K562 (cell line): ENCODE measurements around the gene BCKDK. TPM values are rescaled to one million over a fixed set of nuclear protein-coding genes. Genes with fewer than 3 reads are reported as not detected.

Experiments used
- CREBBP ChIP-seq: IDR thresholded peaks from one replicate; pipeline ENCODE4 v1.6.1; 2012; ENCODE audit warnings: low read depth, mild to moderate bottlenecking, control low read depth, inconsistent platforms, low read length
- HMGN3 ChIP-seq: IDR thresholded peaks from 2 replicates; pipeline ENCODE4 v1.6.1; 2011; ENCODE audit warnings: borderline replicate concordance, low read depth, mild to moderate bottlenecking, mixed read lengths, low read length; ENCODE audit not compliant: insufficient read length; ENCODE audit errors: extremely low read depth
- NBN ChIP-seq: fragments of 450-650 bp; IDR thresholded peaks from 2 replicates; pipeline ENCODE4 v1.6.1; 2016; ENCODE audit warnings: low read depth, mild to moderate bottlenecking
- polyA plus RNA-seq, 8 experiments: library from polyadenylated mRNA; depleted of rRNA in 4 of 8; stranded (reverse) in 5 of 8; unstranded in 3 of 8; fragments of >200 nt; fragmentation: Nextera tagmentation in 2 of 8; fragmentation: Illumina TruSeq in 1 of 8; extraction: Ambion mirVana in 2 of 8; extraction: Trizol in 1 of 8; gene quantifications; 2 replicates each; pipeline versions ENCODE4 v1.2.1 to v1.2.3, GENCODE V29; 2011 to 2014; ENCODE audit warnings: inconsistent platforms in 1 of 8, missing spikeins in 1 of 8
- total RNA-seq, 7 experiments: library from RNA; depleted of rRNA in 6 of 7; stranded (reverse); fragments of >200 nt in 6 of 7; fragmentation: Illumina TruSeq in 2 of 7; extraction: Trizol in 2 of 7; gene quantifications; 2 replicates each; pipeline versions ENCODE4 v1.2.1 to v1.2.3, GENCODE V29; 2011 to 2021; ENCODE audit warnings: low replicate concordance in 1 of 7
- TF ChIP-seq, protein P1 (sequence below): fragments of 450-650 bp; IDR thresholded peaks from 2 replicates; pipeline ENCODE4 v1.6.1; 2018; ENCODE audit not compliant: partially characterized antibody
- TF ChIP-seq, protein P2 (sequence below): fragments of 200-600 bp; sonication (generic); IDR thresholded peaks from one replicate; pipeline ENCODE4 v1.6.1; 2012; ENCODE audit warnings: mild to moderate bottlenecking, low read depth, low read length, inconsistent platforms
- TF ChIP-seq, protein P3 (sequence below): fragments of 150-350 bp; conservative IDR thresholded peaks from 2 replicates; pipeline ENCODE4 v1.6.1; 2014; ENCODE audit warnings: low read length
- TF ChIP-seq, protein P4 (sequence below): fragments of 250-450 bp; sonication (Bioruptor Pico); IDR thresholded peaks from 2 replicates; pipeline ENCODE4 v1.4.0; 2020

Gene BCKDK
- total and polyA plus RNA-seq, 9 of the 15 experiments (the other 6 are each of a cell fraction or from before 2014, with no cell fraction given): 0.58 to 34.8 (median 13.1) TPM

DNA sequence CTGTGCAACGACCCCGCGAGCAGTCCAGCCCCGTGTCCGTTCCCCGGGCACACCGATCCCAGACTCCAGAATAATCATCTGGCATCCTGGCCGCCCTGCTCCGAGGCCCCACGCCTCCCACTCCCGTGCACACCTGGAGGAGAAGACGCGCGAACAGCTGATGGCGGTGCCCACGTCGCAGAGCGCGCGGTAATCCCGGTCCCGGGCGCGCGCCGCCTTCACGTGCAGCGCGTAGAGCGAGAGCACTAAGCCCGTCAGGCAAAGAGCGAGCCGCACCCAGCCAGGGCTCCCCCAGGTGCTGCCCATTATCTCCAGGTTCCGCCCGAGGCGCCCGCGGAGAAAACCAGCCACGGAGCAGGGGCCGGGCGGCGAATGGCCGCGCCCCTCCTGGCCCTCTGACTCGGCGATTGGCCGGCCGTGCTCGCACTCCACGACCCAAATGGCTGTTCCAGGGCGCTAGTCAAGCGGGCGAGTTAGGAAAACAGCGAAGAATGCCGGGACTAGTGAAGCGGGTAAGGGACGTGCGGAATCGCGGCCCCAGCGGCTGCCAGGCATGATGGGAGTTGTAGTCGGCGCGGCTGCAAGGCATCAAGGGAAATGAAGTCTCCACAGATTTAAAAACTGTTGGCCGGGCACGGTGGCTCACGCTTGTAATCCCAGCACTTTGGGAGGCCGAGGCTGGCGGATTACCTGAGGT is 13.6 kb upstream of the BCKDK start, which contains the start of gene VKORC1 (continued):
- TF ChIP-seq, protein P1, sequence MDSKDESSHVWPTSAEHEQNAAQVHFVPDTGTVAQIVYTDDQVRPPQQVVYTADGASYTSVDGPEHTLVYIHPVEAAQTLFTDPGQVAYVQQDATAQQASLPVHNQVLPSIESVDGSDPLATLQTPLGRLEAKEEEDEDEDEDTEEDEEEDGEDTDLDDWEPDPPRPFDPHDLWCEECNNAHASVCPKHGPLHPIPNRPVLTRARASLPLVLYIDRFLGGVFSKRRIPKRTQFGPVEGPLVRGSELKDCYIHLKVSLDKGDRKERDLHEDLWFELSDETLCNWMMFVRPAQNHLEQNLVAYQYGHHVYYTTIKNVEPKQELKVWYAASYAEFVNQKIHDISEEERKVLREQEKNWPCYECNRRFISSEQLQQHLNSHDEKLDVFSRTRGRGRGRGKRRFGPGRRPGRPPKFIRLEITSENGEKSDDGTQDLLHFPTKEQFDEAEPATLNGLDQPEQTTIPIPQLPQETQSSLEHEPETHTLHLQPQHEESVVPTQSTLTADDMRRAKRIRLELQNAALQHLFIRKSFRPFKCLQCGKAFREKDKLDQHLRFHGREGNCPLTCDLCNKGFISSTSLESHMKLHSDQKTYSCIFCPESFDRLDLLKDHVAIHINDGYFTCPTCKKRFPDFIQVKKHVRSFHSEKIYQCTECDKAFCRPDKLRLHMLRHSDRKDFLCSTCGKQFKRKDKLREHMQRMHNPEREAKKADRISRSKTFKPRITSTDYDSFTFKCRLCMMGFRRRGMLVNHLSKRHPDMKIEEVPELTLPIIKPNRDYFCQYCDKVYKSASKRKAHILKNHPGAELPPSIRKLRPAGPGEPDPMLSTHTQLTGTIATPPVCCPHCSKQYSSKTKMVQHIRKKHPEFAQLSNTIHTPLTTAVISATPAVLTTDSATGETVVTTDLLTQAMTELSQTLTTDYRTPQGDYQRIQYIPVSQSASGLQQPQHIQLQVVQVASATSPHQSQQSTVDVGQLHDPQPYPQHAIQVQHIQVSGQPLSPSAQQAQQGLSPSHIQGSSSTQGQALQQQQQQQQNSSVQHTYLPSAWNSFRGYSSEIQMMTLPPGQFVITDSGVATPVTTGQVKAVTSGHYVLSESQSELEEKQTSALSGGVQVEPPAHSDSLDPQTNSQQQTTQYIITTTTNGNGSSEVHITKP: peak; percentile 16
- peak; percentile 18; the same call in 1 of the 2 replicates for TF ChIP-seq NBN
- TF ChIP-seq CREBBP: no peak
- TF ChIP-seq, protein P2, sequence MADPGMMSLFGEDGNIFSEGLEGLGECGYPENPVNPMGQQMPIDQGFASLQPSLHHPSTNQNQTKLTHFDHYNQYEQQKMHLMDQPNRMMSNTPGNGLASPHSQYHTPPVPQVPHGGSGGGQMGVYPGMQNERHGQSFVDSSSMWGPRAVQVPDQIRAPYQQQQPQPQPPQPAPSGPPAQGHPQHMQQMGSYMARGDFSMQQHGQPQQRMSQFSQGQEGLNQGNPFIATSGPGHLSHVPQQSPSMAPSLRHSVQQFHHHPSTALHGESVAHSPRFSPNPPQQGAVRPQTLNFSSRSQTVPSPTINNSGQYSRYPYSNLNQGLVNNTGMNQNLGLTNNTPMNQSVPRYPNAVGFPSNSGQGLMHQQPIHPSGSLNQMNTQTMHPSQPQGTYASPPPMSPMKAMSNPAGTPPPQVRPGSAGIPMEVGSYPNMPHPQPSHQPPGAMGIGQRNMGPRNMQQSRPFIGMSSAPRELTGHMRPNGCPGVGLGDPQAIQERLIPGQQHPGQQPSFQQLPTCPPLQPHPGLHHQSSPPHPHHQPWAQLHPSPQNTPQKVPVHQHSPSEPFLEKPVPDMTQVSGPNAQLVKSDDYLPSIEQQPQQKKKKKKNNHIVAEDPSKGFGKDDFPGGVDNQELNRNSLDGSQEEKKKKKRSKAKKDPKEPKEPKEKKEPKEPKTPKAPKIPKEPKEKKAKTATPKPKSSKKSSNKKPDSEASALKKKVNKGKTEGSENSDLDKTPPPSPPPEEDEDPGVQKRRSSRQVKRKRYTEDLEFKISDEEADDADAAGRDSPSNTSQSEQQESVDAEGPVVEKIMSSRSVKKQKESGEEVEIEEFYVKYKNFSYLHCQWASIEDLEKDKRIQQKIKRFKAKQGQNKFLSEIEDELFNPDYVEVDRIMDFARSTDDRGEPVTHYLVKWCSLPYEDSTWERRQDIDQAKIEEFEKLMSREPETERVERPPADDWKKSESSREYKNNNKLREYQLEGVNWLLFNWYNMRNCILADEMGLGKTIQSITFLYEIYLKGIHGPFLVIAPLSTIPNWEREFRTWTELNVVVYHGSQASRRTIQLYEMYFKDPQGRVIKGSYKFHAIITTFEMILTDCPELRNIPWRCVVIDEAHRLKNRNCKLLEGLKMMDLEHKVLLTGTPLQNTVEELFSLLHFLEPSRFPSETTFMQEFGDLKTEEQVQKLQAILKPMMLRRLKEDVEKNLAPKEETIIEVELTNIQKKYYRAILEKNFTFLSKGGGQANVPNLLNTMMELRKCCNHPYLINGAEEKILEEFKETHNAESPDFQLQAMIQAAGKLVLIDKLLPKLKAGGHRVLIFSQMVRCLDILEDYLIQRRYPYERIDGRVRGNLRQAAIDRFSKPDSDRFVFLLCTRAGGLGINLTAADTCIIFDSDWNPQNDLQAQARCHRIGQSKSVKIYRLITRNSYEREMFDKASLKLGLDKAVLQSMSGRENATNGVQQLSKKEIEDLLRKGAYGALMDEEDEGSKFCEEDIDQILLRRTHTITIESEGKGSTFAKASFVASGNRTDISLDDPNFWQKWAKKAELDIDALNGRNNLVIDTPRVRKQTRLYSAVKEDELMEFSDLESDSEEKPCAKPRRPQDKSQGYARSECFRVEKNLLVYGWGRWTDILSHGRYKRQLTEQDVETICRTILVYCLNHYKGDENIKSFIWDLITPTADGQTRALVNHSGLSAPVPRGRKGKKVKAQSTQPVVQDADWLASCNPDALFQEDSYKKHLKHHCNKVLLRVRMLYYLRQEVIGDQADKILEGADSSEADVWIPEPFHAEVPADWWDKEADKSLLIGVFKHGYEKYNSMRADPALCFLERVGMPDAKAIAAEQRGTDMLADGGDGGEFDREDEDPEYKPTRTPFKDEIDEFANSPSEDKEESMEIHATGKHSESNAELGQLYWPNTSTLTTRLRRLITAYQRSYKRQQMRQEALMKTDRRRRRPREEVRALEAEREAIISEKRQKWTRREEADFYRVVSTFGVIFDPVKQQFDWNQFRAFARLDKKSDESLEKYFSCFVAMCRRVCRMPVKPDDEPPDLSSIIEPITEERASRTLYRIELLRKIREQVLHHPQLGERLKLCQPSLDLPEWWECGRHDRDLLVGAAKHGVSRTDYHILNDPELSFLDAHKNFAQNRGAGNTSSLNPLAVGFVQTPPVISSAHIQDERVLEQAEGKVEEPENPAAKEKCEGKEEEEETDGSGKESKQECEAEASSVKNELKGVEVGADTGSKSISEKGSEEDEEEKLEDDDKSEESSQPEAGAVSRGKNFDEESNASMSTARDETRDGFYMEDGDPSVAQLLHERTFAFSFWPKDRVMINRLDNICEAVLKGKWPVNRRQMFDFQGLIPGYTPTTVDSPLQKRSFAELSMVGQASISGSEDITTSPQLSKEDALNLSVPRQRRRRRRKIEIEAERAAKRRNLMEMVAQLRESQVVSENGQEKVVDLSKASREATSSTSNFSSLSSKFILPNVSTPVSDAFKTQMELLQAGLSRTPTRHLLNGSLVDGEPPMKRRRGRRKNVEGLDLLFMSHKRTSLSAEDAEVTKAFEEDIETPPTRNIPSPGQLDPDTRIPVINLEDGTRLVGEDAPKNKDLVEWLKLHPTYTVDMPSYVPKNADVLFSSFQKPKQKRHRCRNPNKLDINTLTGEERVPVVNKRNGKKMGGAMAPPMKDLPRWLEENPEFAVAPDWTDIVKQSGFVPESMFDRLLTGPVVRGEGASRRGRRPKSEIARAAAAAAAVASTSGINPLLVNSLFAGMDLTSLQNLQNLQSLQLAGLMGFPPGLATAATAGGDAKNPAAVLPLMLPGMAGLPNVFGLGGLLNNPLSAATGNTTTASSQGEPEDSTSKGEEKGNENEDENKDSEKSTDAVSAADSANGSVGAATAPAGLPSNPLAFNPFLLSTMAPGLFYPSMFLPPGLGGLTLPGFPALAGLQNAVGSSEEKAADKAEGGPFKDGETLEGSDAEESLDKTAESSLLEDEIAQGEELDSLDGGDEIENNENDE: no peak
- TF ChIP-seq HMGN3: peak; percentile 77
- TF ChIP-seq, protein P3, sequence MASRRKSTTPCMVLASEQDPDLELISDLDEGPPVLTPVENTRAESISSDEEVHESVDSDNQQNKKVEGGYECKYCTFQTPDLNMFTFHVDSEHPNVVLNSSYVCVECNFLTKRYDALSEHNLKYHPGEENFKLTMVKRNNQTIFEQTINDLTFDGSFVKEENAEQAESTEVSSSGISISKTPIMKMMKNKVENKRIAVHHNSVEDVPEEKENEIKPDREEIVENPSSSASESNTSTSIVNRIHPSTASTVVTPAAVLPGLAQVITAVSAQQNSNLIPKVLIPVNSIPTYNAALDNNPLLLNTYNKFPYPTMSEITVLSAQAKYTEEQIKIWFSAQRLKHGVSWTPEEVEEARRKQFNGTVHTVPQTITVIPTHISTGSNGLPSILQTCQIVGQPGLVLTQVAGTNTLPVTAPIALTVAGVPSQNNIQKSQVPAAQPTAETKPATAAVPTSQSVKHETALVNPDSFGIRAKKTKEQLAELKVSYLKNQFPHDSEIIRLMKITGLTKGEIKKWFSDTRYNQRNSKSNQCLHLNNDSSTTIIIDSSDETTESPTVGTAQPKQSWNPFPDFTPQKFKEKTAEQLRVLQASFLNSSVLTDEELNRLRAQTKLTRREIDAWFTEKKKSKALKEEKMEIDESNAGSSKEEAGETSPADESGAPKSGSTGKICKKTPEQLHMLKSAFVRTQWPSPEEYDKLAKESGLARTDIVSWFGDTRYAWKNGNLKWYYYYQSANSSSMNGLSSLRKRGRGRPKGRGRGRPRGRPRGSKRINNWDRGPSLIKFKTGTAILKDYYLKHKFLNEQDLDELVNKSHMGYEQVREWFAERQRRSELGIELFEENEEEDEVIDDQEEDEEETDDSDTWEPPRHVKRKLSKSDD: no peak
- TF ChIP-seq, protein P4, sequence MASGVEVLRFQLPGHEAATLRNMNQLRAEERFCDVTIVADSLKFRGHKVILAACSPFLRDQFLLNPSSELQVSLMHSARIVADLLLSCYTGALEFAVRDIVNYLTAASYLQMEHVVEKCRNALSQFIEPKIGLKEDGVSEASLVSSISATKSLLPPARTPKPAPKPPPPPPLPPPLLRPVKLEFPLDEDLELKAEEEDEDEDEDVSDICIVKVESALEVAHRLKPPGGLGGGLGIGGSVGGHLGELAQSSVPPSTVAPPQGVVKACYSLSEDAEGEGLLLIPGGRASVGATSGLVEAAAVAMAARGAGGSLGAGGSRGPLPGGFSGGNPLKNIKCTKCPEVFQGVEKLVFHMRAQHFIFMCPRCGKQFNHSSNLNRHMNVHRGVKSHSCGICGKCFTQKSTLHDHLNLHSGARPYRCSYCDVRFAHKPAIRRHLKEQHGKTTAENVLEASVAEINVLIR (CRISPR knock-in tag): no peak
